Dermis blood vessel endothelial cell (primary cell): ENCODE measurements around the gene PLCB4. TPM values are rescaled to one million over a fixed set of nuclear protein-coding genes. Genes with fewer than 3 reads are reported as not detected.

Source experiments
- DNase-seq: peaks from one replicate; pipeline ENCODE4 v3.0.0; 2010
- total RNA-seq: library from RNA; depleted of rRNA; stranded (reverse); fragments of >200 nt; gene quantifications from 2 replicates; pipeline ENCODE4 v1.2.3, GENCODE V29; 2014

PLCB4 gene
- total RNA-seq, 1 donor from 2014 or later: 9.9 TPM

DNA sequence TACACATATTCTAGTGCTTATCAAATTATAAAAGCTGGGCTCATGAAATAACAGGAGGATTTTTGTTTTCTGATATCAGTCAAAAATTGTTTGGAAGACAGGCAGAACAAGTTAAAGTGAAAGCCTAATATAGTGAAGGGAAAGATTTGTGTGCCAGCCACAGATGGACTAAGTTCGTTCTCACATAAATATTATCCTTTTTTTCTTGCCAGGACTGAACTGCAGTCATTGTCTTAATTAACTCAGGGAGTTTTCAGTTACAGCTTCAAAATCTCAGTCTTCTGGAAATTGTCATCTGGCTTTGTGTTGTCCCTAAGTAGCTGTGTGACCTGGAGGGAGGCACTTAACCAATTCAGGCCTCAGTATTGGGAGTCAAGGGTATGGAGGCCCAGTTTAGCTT, 40.7 kb downstream of the PLCB4 start:
- DNase-seq: no peak

- DNase-seq: no peak
Observed at GRCh38 chr20:9110365-9110764, 41.5 kb downstream of the PLCB4 start.

DNA sequence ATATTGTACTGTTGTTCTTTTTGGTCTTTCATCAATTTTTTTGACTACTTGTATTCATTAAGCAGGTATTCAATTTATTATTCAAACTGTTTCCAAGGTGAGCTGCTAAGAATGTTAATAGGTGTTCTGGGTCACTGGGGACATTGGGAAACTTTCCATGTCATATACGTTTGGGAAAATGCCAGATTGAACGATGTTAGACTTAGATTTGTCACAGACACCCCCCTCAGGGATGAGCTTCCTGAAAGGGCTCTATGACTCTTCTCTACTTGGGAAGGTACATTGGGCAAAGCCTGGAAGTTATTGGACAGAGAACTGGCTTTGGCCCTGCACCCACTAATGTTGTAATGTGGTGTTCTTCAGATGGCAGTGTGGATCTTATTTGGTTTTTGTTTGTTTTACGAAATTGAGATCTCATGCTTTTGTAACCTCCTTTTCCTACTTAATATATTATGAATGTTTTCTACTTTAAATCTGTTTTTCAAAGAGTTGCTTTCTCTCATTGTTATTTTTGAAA, 42.1 kb downstream of the PLCB4 start:
- no peak for DNase-seq

- peak; percentile 20 for DNase-seq
Observed at GRCh38 chr20:9112541-9113515, 43.9 kb downstream of the PLCB4 start.

- DNase-seq: no peak
Observed at GRCh38 chr20:9114709-9115108, 45.8 kb downstream of the PLCB4 start.

GRCh38 chr20:9117548-9117947, 48.7 kb downstream of the PLCB4 start:
- DNase-seq: no peak

- DNase-seq: no peak
Observed at GRCh38 chr20:9119776-9120175, 50.9 kb downstream of the PLCB4 start.

GRCh38 chr20:9121211-9121610, 52.3 kb downstream of the PLCB4 start:
- DNase-seq: no peak

GRCh38 chr20:9122571-9122970, 53.7 kb downstream of the PLCB4 start:
- no peak for DNase-seq

DNA sequence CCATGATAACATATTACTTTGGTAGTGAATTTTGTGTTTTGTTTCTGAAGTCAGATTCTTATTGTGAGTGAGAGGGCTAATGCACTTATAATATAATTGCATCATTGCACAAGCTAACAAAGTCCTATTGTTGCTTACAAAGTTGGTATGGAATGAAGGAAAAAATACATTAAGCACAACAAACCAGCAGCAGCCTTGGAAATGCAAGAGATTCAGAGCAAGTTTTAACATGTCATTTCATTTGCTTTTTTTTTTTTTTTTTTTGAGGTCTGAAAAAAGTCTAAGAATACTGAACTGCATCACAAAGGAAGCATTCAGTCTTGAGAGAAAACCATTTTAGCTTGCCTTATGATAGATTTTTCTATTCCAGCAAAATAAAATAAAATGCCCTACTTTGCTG, 57.6 kb downstream of the PLCB4 start:
- no peak for DNase-seq

DNA sequence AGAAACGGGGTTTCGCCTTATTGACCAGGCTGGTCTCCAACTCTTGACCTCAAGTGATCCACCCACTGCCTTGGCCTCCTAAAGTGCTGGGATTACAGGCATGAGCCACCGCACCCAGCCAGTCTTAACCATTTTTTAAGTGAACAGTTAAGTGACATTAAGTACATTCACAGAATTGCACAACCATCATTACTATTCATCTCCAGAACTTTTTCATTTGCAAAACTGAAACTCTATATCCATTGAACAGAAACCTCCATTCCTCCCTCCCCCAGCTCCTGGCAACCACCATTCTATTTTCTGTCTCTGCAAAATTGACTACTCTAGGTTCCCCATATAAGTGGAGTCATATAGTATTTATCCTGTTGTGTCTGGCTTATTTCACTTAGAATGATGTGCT, 59.7 kb downstream of the PLCB4 start:
- DNase-seq: no peak

DNA sequence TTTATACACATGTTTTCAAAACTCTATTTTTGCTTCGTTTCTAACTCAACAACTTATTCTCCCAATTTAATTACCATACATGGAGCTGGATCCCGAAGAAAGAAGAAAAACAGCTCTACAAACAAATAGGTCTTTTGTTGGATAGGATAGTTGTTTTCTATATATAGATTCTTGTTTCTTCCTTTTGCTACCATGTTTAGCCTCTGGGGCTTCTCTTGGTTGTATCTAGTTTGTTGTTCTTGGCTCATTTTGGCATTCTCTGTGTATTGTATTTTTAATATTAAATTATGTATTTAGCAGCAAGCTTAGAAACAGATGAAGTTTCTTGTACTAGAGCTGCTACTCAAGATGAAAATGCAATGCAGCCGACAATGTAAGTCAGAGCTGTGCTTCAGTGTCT, 60.9 kb downstream of the PLCB4 start:
- DNase-seq: no peak

- DNase-seq: no peak
Observed at GRCh38 chr20:9130521-9130920, 61.6 kb downstream of the PLCB4 start.

GRCh38 chr20:9131841-9132240, 63.0 kb downstream of the PLCB4 start:
- DNase-seq: no peak

- DNase-seq: no peak
Observed at GRCh38 chr20:9134346-9134745, 65.5 kb downstream of the PLCB4 start.

GRCh38 chr20:9136114-9136513, 67.2 kb downstream of the PLCB4 start:
- DNase-seq: no peak

DNA sequence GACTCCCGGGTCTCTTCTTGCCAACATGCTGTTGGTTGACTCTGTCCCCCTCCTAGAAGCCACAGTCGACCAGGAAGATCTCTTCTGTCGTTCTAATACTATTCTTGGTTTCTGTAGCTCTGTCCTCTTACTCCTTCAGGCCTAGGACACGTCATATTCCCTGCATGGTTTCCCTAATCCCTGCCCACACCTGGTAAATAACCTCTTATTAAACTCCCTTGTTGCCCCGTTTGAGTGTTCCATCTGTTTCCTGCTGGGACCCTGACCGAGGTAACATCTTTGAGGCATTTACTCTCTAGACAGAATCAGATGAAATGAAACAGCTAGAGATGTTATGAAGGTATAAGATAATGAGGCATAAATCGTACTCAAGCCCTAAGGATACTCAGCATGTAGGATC, 68.1 kb downstream of the PLCB4 start:
- DNase-seq: no peak

- no peak for DNase-seq
Observed at GRCh38 chr20:9139106-9139833, 70.4 kb downstream of the PLCB4 start.

GRCh38 chr20:9140162-9140760, 71.4 kb downstream of the PLCB4 start:
- DNase-seq: no peak

GRCh38 chr20:9141070-9141469, 72.2 kb downstream of the PLCB4 start:
- no peak for DNase-seq

GRCh38 chr20:9141921-9142320, 73.0 kb downstream of the PLCB4 start:
- DNase-seq: no peak

DNA sequence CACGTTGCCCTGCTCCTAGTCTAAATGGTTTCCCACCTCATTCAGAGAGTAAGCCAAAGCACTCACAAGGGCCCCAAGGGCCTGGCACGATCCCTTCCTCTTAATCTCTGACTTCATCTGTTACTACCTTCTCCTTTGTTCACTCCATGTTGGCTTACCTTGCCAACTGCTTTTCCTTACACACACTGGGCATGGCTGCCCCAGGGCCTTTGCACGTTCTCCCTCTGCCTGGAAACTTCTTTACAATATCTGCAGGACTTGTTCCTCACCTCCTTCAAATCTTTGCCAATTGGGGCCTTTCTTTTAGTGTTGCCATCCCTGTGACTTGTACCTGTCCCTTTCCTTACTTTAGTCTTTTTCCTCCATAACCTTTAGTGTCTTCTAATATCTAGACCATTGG, 73.9 kb downstream of the PLCB4 start:
- no peak for DNase-seq

- DNase-seq: no peak
Observed at GRCh38 chr20:9143926-9144325, 75.0 kb downstream of the PLCB4 start.
